Mammary epithelial cell (primary cell): Measurements from ENCODE around the gene SCLY.

ENCODE experiments used
- CTCF ChIP-seq, 2 donors: IDR thresholded peaks in 1 of 2; conservative IDR thresholded peaks in 1 of 2; 2 replicates each; pipeline ENCODE4 v1.5.1; 2011 to 2012; ENCODE audit warnings: inconsistent platforms in 2 of 2, low read length in 2 of 2, mild to moderate bottlenecking in 2 of 2, control low read depth in 1 of 2, low read depth in 1 of 2; ENCODE audit not compliant: insufficient read depth in 1 of 2; ENCODE audit errors: extremely low read depth in 1 of 2
- EZH2 ChIP-seq: IDR thresholded peaks from 2 replicates; pipeline ENCODE4 v1.6.1; 2012; ENCODE audit warnings: low read length, inconsistent platforms, borderline replicate concordance

DNA sequence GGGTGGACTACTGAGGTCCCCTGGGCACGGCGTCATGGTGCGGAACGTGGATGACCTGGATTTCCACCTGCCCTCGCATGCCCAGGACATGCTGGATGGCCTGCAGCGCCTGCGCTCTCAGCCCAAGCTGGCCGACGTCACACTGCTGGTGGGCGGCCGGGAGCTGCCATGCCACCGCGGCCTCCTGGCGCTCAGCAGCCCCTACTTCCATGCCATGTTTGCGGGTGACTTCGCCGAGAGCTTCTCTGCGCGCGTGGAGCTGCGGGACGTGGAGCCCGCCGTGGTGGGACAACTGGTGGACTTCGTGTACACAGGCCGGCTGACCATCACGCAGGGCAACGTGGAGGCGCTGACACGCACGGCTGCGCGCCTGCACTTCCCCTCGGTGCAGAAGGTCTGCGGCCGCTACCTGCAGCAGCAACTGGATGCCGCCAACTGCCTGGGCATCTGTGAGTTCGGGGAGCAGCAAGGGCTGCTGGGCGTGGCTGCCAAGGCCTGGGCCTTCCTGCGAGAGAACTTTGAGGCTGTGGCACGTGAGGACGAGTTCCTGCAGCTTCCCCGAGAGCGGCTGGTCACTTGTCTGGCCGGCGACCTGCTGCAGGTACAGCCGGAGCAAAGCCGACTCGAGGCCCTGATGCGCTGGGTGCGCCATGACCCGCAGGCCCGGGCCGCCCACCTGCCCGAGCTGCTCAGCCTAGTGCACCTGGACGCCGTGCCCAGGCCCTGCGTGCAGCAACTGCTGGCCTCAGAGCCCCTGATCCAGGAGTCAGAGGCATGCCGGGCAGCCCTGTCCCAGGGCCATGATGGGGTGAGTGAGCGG, 80.1 kb downstream of the SCLY start:
- TF ChIP-seq CTCF (conservative IDR thresholded peaks at IDR 0.05 in 1 of 2, IDR thresholded peaks at IDR 0.05 in 1 of 2; ENCODE audit: extremely low read depth in 1 of 2, insufficient read depth in 1 of 2, low read depth in 1 of 2, low read length in 2 of 2) (no peak), EZH2 (no peak)
